Measurements from ENCODE around the gene RPN1.
"Not testable (repeated sequence)": the region's sequence is repeated elsewhere in the genome, so short reads cannot be mapped to it uniquely, and the experiment has no call there.

GRCh38 chr3:128675802-128676201 is 25.2 kb upstream of the RPN1 start:
- not testable (repeated sequence) for TF ChIP-seq CTCF, POLR2A (IDR thresholded peaks at IDR 0.05)

Data from testis (tissue), 2 donors.